Prostate gland (tissue), 2 donors: ENCODE data around the gene ORMDL2. TPM values are rescaled to one million over a fixed set of nuclear protein-coding genes. Genes with fewer than 3 reads are reported as not detected.
"Not testable (repeated sequence)": the region's sequence is repeated elsewhere in the genome, so short reads cannot be mapped to it uniquely, and the experiment has no call there.

Experiments
- DNase-seq: peaks from one replicate; pipeline ENCODE4 v3.0.0-alpha.2; 2019; ENCODE audit warnings: low spot score
- H3K27ac ChIP-seq, 2 donors: fragments of 200-600 bp; sonication (generic); 2 replicates each; pipeline ENCODE4 v1.5.1; 2017 to 2019
- H3K27me3 ChIP-seq: fragments of 200-600 bp; sonication (generic); replicated peaks from 2 replicates; pipeline ENCODE4 v1.5.1; 2019; ENCODE audit not compliant: insufficient read depth
- H3K36me3 ChIP-seq, 2 donors: fragments of 200-600 bp; sonication (generic); 1 replicate in 1 of 2; 2 replicates in 1 of 2; pipeline versions ENCODE4 v1.5.1 to v1.8.1; 2017 to 2019
- H3K4me1 ChIP-seq: fragments of 200-600 bp; sonication (generic); replicated peaks from 2 replicates; pipeline ENCODE4 v1.5.1; 2019
- H3K4me3 ChIP-seq, 2 donors: fragments of 200-600 bp; sonication (generic); 2 replicates each; pipeline ENCODE4 v1.5.1; 2017 to 2019
- H3K9me3 ChIP-seq: fragments of 200-600 bp; sonication (generic); 2 replicates; pipeline ENCODE4 v1.5.1; 2017
- CTCF ChIP-seq, 4 experiments: fragments of 200-600 bp in 2 of 4; fragments of 450-650 bp in 2 of 4; sonication (generic) in 2 of 4; IDR thresholded peaks; 1 replicate in 3 of 4; 2 replicates in 1 of 4; pipeline ENCODE4 v1.5.1; 2016 to 2019; ENCODE audit warnings: antibody characterized with exemption in 4 of 4, mild to moderate bottlenecking in 2 of 4, moderate library complexity in 2 of 4
- POLR2A ChIP-seq: fragments of 450-650 bp; IDR thresholded peaks from one replicate; pipeline ENCODE4 v1.6.1; 2016; ENCODE audit warnings: antibody characterized with exemption, mild to moderate bottlenecking
- POLR2AphosphoS5 ChIP-seq: sonication (generic); formaldehyde crosslinking; IDR thresholded peaks from one replicate; pipeline ENCODE4 v1.6.1; 2017; ENCODE audit warnings: antibody characterized with exemption
- WGBS: methylation state at CpG from one replicate; pipeline ENCODE4 v1.1.5; 2018; 5-methylcytosine and 5-hydroxymethylcytosine counted together
- intact Hi-C: fragments of 100-400 bp; cut with DNase I; formaldehyde crosslinking; loops from one replicate; pipeline ENCODE4 v1.14.2; 2022
- total RNA-seq, 2 donors: library from RNA; depleted of rRNA; stranded (reverse); fragments of >200 nt; gene quantifications; one replicate each; pipeline ENCODE4 v1.1.0, GENCODE V29; 2016

The ORMDL2 gene
- total RNA-seq, 2 donors from 2014 or later, result 23.1 to 29.3 TPM

GRCh38 chr12:55861871-55862270, 44.0 kb downstream of the ORMDL2 start:
- DNase-seq, result no peak
- no peak for TF ChIP-seq CTCF (IDR thresholded peaks at IDR 0.05)
- no peak for TF ChIP-seq POLR2AphosphoS5
- TF ChIP-seq POLR2A, result no peak
- Histone ChIP-seq H3K36me3 (no peaks in the 10 kb centered on the region), H3K27ac (no peak overlapping the region), H3K4me3 (no peak overlapping the region), H3K4me1 (no peaks in the 10 kb centered on the region), H3K27me3 (no peaks in the 10 kb centered on the region), H3K9me3 (no peaks in the 10 kb centered on the region)
- intact Hi-C loops, result no loop called here
- 80% methylated on average over 3 of the region's 3 CpGs for WGBS

DNA sequence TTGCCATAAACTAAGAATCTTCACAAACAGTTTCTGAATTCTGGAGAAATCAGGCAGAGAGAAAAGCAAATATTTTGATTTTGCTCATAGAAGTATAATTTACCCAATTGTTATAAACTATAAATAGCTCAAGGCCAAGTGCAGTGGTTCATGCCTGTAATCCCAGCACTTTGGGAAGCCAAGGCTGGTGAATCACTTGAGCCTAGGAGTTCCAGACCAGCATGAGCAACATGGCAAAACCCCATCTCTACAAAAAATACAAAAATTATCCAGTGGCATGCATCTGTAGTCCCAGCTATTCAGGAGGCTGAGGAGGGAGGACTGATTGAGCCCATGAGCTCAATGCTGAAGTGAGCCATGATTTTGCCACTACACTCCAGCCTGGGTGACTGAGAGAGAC, 44.4 kb downstream of the ORMDL2 start:
- intact Hi-C loops, result no loop called here
- TF ChIP-seq CTCF (IDR thresholded peaks at IDR 0.05), result no peak
- H3K4me3 ChIP-seq, result no peak overlapping the region

DNA sequence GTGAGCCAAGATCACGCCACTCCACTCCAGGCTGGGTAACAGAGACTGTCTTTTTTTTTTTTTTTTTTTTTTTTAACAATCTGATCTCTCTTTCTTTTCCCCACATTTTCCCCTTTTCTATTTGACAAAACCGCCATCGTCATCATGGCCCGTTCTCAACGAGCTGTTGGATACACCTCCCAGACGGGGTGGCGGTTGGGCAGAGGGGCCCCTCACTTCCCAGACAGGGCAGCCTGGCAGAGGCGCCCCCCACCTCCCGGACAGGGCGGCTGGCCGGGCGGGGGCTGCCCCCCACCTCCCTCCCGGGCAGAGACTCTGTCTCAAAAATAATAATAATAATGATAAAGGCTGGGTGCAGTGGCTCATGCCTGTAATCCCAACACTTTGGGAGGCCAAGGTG, 45.1 kb downstream of the ORMDL2 start:
- H3K4me3 ChIP-seq, H3K9me3 ChIP-seq, H3K36me3 ChIP-seq, H3K4me1 ChIP-seq, intact Hi-C loops, DNase-seq, H3K27ac ChIP-seq, H3K27me3 ChIP-seq: not testable (repeated sequence)
- 93% methylated on average over 13 of the region's 13 CpGs for WGBS

More for the DNA sequence above, 44.4 kb downstream of the ORMDL2 start:
- Histone ChIP-seq H3K27me3 (no peaks in the 10 kb centered on the region), H3K4me1 (no peaks in the 10 kb centered on the region), H3K9me3 (no peaks in the 10 kb centered on the region), H3K27ac (no peak overlapping the region), H3K36me3 (no peaks in the 10 kb centered on the region)
- DNase-seq, result no peak

DNA sequence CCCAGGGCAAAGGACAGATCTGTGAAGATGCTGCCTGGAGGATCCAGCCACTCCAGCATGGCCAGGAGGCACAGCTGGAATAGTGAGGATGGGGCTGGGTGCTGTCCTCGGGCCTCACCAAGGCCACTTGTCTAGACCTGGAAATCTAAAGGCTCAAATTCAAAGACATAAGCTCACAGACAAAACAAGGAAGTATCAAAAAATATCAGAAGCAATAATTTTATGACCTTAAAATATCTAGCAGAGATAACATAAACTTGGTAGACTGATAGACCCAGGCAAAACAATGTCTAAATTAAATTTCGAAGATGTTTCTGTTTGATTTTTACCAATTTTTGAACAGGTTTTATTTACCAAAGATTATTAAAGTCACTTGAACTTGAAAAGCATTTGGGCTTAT, 47.5 kb downstream of the ORMDL2 start:
- intact Hi-C loops, result no loop called here
- H3K27me3 ChIP-seq, result no peaks in the 10 kb centered on the region
- WGBS, result 99% methylated on average over 2 of the region's 2 CpGs

DNA sequence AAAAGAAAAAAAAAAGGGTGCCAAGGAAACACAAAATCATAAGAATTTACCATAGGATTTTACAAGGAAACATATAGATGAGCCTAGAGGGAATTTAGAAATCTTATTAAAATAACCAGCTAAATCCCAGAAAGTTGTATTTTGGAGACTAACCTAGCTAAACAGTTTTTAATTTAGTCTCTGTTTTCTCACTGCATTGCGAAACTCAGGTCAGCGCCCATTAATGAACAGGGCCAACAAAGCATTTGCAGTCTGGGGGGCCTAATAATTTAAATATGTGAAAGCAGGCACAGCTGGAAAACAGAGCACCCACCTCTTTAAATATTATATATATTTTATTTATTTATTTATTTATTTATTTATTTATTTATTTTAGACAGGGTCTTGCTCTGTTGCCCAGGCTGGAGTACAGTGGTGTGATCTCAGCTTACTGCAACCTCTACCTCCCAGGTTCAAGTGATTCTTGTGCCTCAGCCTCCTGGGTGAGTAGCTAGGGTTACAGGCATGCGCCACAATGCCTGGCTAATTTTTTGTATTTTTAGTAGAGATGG, 48.7 kb downstream of the ORMDL2 start:
- H3K36me3 ChIP-seq, intact Hi-C loops, DNase-seq, H3K4me3 ChIP-seq, H3K27ac ChIP-seq, H3K9me3 ChIP-seq, H3K4me1 ChIP-seq, H3K27me3 ChIP-seq: not testable (repeated sequence)
- 96% methylated on average over 3 of the region's 3 CpGs for WGBS

More for the DNA sequence above, 47.5 kb downstream of the ORMDL2 start:
- TF ChIP-seq CTCF (IDR thresholded peaks at IDR 0.05) (no peak), POLR2AphosphoS5 (no peak), POLR2A (no peak)
- no peaks in the 10 kb centered on the region for H3K9me3 ChIP-seq
- H3K27ac ChIP-seq, result no peak overlapping the region
- H3K4me1 ChIP-seq, result no peaks in the 10 kb centered on the region
- H3K36me3 ChIP-seq, result no peaks in the 10 kb centered on the region
- H3K4me3 ChIP-seq, result no peak overlapping the region
- DNase-seq, result no peak

Other genes starting within 250 kb of the ORMDL2 start
- not detected for gene OR2AP1, start 245.6 kb upstream of the ORMDL2 start, total RNA-seq
- not detected for gene OR10P1, start 181.1 kb upstream of the ORMDL2 start, total RNA-seq
- gene ITGA7, start 110.1 kb upstream of the ORMDL2 start, total RNA-seq, result 10 to 100 TPM; 17.4 to 37.0 TPM
- 100 to 1,000 TPM; 151 to 240 TPM for gene BLOC1S1, start 102.0 kb upstream of the ORMDL2 start, total RNA-seq
- 10 to 100 TPM in 1 of 2 donors, 1 to 10 TPM in 1; 5.7 to 12.6 TPM for gene RDH5, start 97.6 kb upstream of the ORMDL2 start, total RNA-seq
- gene CD63, start 89.0 kb upstream of the ORMDL2 start, total RNA-seq, result 100 to 1,000 TPM; 485 to 585 TPM
- gene GDF11, start 74.9 kb upstream of the ORMDL2 start, total RNA-seq, result 10 to 100 TPM in 1 of 2 donors, 1 to 10 TPM in 1; 4.1 to 10.3 TPM
- 10 to 100 TPM; 65.9 to 75.9 TPM for gene SARNP, start 317 bp upstream of the ORMDL2 start, total RNA-seq
- gene DNAJC14, start 11.5 kb downstream of the ORMDL2 start, total RNA-seq, result 10 to 100 TPM; 58.0 to 79.6 TPM
- 1 to 10 TPM in 1 of 2 donors, under 1 TPM in 1; 0.46 to 2.6 TPM for gene MMP19, start 24.9 kb downstream of the ORMDL2 start, total RNA-seq
- 10 to 100 TPM; 89.0 to 94.5 TPM for gene PYM1, start 109.9 kb downstream of the ORMDL2 start, total RNA-seq
- 100 to 1,000 TPM in 1 of 2 donors, 10 to 100 TPM in 1; 74.9 to 161 TPM for gene DGKA, start 113.1 kb downstream of the ORMDL2 start, total RNA-seq
- gene PMEL, start 148.0 kb downstream of the ORMDL2 start, total RNA-seq, result 1 to 10 TPM in 1 of 2 donors, under 1 TPM in 1; 0.18 to 8.6 TPM
- 10 to 100 TPM; 24.3 to 28.2 TPM for gene CDK2, start 148.8 kb downstream of the ORMDL2 start, total RNA-seq
- gene RAB5B, start 156.0 kb downstream of the ORMDL2 start, total RNA-seq, result 100 to 1,000 TPM in 1 of 2 donors, 10 to 100 TPM in 1; 82.5 to 191 TPM
- 10 to 100 TPM; 23.6 to 49.6 TPM for gene SUOX, start 179.2 kb downstream of the ORMDL2 start, total RNA-seq
- gene IKZF4, start 203.0 kb downstream of the ORMDL2 start, total RNA-seq, result 1 to 10 TPM; 2.2 to 6.2 TPM
- gene RPS26, start 223.9 kb downstream of the ORMDL2 start, total RNA-seq, result 1,000 to 10,000 TPM in 1 of 2 donors, 100 to 1,000 TPM in 1; 284 to 1,659 TPM